Measurements from ENCODE around the gene EDNRA.

The EDNRA gene

DNA sequence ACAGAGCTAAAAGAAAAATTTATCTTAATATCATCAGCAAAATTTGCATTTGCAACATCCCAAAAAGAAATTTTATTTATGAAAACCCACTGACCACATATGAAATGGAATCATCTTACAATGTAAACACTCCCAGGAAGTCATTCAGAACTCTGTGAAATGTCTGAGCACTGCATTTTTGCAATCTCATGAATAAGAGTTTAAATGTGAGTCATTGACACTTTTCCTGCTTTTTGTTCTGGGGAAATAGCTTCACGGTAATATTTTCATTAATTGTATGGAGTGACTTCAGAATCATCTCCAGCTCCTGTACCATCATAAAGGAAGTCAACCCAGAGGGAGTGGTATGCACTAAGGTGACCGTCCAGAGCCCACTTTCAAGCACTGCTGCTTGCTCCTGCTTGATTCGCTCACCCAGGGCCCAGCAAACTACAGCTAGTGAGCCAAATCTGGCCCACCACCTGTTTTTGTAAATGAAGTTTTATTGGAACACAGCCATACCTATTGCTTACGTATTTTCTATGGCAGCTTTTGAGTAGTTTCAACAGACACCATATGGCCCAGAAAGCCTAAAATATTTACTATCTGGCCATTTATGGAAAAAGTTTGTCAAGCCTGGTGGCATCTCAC, 17.2 kb downstream of the EDNRA start:
- no peak for DNase-seq

DNA sequence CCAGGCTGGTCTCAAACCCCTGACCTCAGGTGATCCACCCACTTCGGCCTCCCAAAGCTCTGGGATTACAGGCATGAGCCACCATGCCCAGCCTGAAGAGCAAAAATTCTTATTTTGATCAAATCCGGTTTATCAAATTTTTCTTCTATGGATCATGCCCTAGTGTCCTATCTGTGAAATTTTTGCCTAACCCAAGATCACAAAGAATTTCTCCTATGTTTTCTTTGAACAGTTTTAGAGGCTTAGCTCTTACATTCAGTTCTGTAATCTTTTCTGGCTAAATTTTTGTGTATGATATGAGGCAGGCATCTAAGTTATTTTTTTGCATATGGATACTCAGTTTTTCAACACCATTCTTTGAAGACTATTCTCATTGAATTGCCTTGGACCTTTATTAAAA, 27.4 kb downstream of the EDNRA start:
- DNase-seq = no peak

DNA sequence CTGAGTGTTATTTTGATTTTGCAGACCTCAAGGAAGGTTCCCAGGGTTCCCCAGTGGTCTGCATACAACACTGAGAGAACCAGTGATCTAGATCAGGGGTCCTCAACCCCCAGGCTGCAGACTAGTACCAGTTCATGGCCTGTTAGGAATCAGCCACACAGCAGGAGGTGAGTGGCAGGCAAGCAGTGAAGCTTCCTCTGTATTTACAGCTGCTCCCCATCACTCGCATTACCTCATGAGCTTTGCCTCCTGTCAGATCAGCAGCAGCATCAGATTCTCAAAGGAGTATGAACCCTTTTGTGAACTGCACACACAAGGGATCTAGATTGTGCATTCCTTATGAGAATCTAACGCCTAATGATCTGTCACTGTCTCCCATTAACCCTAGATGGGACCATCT, 28.5 kb downstream of the EDNRA start:
- no peak for DNase-seq

DNA sequence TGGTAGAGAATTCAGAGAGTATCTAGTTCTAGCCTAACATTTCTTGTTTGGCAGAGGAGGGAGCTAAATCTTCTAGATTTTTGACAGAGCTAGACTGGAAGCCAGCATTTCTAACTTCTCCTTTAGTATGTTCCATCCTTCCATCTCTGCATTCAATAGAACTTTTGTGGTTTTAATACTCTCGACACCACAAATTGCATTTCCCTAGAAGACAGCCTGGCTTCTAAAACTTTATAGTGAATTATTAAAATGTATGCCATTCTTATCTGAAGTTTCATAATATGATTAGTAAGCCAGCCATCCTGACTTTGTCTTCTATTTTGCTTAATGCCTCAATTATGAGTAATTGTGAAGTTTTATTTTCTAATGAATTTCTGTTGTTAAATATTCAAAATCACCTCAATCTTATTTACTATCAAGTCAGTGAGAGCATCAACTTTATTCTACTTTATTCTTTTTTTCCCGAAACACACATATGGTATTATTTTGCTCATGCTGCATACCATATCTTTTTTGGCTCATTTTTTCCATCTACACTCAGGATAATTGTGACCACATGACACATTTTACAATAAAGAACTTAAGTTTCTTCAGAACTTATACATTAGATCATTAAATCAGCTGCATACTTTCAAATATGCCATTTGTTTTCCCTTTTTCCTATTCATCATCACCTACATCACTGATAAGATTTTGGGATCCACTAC, 30.2 kb downstream of the EDNRA start:
- DNase-seq = no peak

DNA sequence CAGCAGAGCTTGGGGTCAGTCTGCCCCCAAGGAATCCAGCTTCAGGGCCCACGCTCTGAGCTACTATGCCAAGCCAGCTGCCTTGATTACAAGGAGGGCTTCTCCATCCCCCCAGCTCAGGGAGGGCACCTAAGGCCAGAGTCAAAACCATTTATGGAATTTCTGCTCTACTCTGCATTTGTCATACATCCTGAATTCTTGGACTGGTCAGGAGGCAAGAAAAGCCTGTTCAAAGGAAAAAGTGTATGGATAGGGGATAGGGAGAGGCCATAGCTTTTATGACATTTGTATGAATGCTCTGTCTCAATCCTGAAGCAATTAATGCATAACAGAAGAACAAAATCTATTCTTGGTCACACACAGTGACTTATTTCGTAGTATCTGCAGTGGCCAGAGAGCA, 32.2 kb downstream of the EDNRA start:
- DNase-seq = no peak

DNA sequence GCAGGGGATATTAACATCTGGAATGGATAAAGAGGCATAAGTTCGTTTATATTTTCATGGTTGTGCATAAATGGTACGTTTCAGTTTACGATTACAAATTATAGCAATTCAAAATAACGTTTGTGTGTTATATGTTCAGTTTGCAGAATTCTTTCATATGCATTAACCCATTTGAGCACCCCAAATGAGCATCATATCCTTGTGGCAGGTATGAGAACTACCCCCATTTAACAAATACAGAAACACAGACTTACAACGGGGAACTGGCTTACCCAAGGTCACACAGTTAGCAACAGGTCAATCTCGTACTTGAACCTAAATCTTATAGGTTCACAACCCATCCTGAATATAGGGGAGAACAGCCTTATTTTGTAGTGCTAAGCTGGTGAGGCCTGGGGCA, 33.1 kb downstream of the EDNRA start:
- DNase-seq = no peak

DNA sequence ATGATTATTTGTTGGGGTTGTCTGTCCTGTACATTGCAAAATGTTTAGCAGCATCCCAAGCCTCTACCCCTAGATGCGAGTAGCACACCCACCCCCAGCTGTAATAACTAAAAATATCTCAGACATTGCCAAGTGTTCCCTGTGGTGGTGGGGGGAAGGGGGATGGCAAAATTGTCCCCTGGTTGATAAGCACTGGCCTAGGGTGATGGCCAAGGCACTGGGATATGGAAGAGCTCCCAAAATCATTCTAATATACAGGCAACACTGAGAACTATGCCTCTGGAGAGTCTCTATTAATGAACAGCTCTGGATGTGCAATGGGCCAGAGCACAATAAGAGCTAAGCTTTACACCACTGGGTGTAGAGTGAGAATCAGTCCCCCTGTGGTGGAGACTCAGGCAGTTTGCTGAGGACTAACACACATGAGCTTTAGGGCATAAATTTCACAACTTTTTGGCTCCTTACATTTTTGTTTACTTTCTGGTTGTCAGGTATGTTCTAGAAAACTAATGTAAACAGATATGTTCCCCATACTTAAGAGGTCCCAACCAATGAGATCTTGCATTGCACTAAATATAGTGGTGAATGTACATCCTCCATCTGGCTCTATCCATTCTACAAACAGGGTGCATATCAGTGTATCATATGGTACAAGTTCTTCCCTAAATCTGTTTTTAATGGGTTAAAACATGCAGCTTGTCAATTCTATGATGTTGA, 34.5 kb downstream of the EDNRA start:
- no peak for DNase-seq

DNA sequence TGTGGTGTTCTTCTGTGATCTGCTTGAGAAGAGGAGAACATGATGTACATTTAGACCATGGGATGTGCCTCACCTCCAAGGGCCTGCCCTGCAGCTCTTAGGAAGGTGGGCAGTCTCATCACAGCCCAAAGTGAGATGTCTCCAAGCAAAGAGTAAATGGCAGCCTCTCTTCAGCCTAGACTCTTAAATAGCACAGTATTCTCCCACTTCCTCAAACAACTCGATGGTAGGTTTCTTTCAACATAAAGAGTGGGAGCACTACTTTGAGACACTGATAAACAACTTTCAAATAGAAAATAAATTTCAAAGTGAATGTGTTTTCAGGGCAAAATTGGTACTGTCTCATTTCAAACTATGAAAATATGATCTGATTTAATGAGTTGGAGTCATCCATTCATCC, 35.2 kb downstream of the EDNRA start:
- DNase-seq = no peak

DNA sequence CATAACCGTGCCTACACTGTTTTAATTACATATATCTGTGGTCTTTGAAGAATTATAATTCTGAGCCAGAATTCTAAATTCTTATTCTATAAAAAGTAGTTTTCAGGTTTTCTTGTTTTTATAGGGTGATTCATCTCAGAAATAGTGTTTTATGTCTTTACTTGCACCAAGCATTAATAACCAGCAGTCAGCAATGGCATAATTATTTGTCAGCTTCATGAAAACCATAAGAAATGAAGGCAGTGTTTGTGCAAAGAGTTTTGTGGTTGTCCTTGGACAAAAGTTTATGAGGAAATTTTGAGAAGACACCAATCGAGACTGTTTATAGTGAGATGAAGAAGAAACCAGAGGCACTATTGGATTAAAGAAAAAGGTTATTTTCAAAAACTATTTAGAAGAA, 37.2 kb downstream of the EDNRA start:
- no peak for DNase-seq

DNA sequence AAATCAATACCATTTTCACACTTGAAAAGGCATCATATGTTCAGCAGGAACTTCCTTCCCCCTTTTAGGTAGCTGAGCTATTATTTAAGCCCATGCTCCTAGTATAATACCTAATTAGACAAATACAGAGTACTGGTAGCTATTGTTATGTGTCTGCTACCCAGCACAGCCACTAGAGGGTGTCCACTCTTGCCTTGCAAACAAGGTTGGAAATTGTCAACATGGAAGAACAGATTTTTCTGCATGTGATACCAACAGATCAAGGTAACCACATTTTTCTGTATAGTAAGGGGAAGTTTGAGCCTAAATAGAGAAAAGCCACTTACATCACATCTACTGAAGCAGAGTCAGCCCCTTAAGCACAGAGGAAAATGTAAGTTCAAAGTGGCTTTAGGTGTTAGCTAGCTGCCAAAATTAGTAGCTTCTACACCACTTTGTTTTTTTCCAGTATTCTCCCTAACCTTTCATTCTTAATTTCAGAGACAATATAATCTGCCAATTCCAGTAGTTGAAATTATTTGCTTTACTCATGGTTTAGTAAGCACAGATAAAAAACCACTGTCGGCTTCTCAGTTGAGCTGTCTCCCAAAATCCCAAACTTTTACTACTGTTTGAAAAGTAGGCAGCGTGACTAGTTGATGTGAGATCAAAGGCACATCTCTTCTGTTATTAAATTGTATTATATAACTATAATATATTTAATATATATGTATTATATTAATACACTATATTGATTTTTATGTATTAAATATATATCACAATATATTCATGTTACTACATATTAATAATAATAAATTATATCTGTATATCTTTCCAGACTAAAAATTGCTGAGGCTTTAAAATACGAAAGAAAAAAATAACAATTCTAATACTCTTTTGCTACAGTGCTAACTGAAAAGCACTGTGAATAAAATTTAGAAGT, 38.2 kb downstream of the EDNRA start:
- DNase-seq = peak; percentile 68

DNA sequence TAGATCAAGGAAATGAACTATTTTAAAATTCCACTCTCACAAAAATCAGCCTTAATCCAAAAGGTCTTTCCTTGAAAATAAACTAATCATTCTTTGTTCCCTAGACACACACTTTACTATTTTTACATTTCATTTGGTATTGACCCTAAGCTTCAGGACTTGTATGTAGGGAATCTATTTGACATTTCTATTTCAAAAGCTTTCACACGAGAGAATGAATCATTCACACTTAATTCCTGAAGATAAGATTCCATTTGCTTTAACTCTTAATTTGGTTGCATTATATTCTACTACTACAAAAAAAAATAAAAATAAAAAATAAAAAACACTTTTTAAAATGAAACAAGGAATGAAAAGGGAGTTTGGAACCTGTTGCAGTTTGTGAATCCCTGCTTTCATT, 43.7 kb downstream of the EDNRA start:
- no peak for DNase-seq

DNA sequence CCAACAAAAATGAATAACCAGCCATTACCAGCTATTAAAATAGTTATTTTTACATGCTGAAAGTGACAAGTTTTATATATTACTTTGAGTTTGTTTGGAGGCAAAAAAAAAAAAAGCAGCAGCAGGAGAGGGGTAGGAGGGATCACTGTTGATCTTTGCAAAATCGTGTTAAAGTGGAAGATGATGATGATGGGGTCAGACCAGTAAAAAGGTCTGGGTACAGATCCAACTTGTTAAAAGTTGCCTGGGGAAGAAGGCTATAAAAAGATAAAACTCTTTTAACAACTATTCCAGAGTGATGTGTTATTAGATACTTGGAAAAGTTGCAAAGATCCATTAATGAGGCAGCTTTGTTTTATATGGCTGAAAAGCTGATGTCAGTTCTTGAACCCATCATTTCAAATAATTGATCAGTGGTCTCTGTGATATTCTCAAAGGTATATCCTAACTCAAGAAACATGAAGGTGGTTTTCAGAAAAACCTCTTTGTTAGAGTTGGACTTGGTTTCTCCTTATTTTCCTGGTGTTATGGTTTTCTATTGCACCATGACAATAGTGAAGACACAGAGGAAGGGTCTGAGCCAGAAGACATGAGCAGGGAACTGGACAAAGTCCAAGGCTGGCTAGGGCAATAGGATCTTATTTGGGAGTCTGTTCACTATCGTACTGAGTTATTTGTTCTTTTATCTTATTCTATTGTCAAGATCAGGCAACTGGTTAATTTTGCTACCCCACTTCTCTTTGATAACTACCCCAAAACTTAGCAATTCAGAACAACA, 44.8 kb downstream of the EDNRA start:
- DNase-seq = no peak

DNA sequence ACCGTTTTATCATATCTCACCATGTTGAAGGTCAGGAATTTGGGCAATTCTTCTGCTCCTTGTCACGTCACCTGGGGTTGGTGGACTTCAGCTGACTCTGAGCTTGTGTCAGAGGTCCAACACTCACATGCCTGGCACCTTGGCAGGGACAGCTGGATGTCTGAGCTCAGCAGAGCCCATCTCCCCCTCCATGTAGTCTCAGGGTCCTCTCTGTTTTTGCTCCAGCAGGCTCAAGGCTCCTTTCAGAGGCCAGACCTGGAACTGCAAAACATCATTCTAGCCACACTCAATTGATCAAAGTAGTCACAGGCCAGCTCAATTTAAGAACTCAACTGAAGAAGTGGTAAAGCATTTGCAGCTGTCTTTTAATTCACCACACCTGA, 45.4 kb downstream of the EDNRA start:
- DNase-seq = peak; percentile 59

DNA sequence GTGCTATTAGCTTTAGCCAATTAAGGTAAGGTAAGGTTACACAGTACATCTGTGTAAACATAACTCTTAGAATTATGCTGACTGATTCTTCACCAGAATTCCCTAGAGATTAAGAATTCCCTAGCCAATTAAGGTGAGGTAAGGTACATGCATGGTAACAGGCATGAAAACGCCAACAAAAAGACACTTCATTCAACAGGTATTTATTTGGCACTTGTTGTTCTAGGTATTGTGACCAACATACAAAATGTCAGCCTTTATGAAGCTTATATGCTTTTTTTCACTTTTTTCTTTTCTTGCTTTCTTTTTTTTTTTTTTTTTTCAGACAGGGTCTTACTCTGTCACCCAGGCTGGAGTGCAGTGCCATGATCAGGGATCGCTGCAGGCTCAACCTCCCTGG, 47.2 kb downstream of the EDNRA start:
- DNase-seq = no peak

DNA sequence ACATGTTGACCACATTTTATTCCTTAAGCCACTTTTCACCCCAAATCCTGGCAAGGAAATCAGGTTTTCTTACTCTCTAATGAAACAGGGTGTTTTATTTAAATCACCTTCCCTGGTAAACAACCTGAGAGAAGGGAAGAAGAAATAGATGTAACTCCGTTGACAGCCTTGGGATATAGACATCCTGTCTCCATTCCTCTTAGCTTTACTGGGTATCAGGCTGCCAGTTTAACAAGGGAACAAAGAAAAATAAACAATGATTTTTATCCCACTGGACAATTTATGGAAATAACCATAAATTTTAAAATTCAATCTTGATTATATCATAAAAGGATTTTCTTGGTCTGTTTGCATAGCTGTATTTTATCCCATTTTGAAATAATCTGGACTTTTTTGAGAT, 49.2 kb downstream of the EDNRA start:
- DNase-seq = no peak

DNA sequence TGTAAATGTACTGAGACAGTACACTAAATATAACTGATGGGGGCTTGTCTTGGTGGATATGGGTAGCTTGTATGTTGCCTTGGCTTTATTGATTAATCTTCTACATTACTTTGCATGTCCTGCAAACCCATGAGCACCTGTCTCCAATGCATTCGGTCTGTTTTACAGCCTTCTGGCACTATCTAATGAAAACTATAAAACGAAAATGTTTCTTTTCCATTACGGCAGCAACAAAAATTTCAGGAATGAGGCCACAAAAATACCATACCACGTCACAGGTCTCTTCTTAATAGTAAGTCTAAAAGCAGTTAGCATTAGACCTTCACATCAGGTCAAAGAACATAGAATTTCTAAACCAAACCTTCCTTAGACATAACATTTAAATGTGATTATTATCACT, 49.8 kb downstream of the EDNRA start:
- no peak for DNase-seq

DNA sequence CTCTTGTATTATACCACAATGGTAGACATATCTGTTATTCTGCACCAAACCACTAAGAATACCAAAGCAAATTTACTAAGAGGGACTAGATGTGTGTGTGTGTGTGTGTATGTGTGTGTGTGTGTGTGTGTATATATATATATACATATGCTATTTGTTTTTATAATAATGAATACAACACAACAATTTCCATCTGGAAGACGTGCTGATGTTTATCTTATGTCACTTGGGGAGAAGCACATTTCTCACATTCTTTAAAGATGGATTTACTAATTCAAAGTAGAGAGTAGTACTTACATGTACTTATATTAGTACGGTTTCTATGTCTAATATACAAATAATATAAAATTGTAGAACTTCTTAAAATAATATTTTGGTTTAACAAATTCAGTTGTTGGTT, 52.0 kb downstream of the EDNRA start:
- DNase-seq = no peak

DNA sequence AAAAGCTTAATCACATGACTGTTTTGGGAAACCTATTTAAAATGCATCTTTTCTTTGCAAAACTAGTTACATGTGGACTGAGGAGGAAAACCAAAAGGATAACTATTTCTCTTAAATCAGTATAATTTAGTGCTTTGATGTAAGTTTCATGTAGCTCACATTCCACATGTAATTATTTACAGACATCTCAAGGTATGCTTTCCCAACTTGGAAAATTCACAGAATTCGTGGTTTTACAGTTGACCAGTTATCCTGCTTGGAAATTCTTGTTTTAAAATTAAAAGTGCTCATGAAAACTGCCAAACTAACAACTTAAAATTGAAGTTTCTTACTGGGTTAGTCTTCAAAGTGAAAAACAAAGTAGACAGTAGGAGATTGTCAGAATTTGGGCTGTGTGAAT, 52.4 kb downstream of the EDNRA start:
- DNase-seq = no peak

DNA sequence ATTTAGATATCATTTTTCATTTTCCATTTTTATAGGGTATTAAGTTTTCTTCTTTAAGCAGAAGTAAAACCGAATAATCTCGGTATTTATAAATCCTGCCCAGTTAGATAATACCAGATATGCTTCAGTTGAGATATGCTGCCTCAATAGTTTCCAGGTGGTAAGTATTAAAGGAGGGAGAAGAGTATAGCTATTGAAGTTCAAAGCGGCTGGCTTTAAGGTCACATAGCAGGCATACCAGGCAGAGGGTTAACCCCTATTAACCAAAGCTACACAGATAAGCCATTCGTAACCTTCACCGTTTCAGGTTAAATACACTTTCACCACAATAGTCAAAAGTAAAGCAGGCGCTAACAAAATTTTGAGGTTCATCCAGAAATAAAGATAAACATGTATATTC, 54.2 kb downstream of the EDNRA start:
- DNase-seq = no peak

DNA sequence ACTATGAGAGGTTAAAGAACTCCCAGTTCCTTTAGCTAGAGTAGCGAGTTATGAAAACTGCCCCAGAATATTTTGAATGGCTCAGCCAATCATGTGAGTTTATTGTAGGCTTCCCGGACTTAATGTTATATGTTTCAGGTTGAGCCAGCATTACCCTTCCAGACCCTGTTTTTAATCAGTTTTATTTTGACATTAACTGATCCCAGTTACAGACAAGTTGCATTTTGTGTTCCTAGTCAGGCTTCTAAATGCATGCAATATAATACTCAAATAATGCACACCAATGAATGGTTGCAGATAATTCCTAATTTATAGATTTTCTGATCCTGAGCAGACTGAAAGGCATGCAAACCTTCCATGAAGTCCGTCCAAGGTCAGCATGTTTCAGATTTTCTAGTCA, 57.8 kb downstream of the EDNRA start:
- no peak for DNase-seq

DNA sequence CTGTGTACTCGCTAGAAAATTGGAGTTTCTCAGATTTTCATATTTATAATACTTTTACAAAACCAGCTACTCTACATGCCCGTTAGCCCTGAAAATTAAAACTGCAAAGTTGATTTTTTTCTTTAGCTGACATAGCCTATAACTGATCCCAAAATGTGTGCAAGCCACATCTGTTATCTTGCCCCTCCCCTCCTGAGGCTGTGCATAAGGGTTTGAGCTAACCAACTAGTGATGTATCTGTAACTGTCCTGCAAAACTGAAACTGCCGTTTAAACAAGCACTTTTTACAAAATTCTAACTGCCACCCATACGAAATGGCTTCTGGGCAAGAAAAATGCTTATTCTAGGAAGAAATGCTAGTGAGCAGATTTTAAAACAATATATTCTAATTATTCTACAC, 59.1 kb downstream of the EDNRA start:
- no peak for DNase-seq

DNA sequence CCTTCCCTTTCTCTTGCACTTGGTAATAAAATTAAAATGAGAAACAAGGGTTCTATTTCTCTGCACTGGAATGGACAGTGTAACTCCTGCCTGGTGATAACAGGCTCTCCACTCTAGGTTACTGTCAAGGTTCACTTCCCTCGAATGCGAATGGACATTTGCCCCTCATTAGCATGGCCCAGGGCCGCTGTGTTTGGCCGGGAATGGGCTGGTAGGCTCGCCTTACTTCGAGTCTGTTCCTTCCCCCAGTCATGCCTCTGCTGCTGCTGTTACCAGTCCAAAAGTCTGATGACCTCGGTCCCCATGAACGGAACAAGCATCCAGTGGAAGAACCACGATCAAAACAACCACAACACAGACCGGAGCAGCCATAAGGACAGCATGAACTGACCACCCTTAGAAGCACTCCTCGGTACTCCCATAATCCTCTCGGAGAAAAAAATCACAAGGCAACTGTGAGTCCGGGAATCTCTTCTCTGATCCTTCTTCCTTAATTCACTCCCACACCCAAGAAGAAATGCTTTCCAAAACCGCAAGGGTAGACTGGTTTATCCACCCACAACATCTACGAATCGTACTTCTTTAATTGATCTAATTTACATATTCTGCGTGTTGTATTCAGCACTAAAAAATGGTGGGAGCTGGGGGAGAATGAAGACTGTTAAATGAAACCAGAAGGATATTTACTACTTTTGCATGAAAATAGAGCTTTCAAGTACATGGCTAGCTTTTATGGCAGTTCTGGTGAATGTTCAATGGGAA, 61.5 kb downstream of the EDNRA start:
- no peak for DNase-seq
